ENCODE results near the gene CAPS. TPM values are rescaled to one million over a fixed set of nuclear protein-coding genes. Genes with fewer than 3 reads are reported as not detected.

CAPS gene
- total RNA-seq, 1 donor from 2014 or later = 9.3 TPM

DNA sequence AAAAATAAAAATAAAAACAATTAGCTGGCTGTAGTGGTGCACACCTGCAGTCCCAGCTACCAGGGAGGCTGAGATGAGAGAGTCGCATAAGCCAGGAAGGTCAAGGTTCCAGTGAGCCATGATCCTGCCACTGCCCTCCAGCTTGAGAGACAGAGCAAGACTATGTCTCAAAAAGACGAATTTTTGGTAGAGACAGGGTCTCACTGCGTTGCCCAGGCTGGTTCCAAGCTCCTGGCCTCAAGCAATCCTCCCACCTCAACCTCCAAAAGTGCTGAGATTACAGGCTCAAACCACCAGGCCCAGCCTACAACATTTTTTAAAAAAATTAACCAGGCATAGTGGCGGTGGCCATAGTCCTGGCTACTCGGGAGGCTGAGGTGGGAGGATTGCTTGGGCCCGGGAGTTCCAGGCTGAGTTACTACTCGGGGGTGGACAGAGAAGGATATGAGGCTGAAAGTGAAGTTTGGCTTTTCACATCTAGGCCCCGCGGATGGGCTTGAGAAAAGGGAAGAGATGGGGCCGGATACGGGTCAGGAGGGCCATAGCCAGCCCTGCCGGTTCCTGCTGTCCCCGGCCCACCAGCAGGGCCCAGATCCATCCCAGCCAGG, 20.7 kb upstream of the CAPS start:
- DNase-seq (ENCODE audit: low spot score) = no peak
- no peak overlapping the region for H3K27ac Mint-ChIP-seq (ENCODE audit: unreplicated experiment)
- no peak overlapping the region for H3K4me3 Mint-ChIP-seq (ENCODE audit: unreplicated experiment)

DNA sequence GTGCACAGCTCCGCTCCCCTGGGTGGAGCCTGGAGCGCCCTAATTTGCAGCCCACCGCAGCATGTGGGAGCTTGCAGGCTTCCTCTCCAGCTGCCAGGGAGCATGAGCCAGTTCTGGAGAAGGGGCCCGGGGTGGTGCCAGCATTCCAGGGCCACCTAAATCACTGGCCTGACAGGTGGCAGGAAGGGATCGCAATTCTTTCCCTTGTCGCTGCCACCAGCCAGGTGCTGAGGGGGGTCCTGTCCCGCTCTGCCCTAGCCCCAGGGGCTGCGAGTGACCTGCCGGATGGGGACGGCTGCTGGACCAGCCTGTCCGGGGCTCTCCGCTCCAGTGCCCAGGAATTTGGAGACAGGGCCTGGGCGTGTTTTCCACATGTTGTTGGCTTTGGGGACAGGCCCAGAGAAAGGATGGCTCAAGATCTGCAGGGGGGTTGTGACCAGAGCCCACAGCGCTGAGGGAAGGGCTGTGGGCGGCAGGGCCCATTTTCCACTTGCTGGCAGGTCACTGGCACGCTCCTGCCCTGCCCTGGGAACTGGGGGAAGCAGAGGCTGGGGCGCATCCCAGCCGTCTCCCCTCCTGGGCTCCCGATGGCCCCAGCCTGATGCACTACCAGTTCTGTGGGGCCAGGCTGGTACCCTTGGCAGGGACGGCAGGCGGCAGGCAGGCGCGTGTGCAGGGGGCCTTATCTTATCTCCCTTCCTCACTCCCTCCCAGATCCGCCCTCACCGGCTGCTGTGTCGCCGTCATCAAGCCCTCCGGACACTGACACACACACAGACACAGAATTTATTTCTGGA, 19.9 kb upstream of the CAPS start:
- DNase-seq (ENCODE audit: low spot score) = no peak
- no peak overlapping the region for H3K4me3 Mint-ChIP-seq (ENCODE audit: unreplicated experiment)
- no peaks in the 10 kb centered on the region for H3K4me1 Mint-ChIP-seq (ENCODE audit: unreplicated experiment)
- TF ChIP-seq, protein P1, sequence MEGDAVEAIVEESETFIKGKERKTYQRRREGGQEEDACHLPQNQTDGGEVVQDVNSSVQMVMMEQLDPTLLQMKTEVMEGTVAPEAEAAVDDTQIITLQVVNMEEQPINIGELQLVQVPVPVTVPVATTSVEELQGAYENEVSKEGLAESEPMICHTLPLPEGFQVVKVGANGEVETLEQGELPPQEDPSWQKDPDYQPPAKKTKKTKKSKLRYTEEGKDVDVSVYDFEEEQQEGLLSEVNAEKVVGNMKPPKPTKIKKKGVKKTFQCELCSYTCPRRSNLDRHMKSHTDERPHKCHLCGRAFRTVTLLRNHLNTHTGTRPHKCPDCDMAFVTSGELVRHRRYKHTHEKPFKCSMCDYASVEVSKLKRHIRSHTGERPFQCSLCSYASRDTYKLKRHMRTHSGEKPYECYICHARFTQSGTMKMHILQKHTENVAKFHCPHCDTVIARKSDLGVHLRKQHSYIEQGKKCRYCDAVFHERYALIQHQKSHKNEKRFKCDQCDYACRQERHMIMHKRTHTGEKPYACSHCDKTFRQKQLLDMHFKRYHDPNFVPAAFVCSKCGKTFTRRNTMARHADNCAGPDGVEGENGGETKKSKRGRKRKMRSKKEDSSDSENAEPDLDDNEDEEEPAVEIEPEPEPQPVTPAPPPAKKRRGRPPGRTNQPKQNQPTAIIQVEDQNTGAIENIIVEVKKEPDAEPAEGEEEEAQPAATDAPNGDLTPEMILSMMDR (IDR thresholded peaks at IDR 0.05; ENCODE audit: unreplicated experiment) = no peak
- H3K27me3 Mint-ChIP-seq (ENCODE audit: unreplicated experiment) = peaks cover 7% of the 10 kb centered on the region
- H3K27ac Mint-ChIP-seq (ENCODE audit: unreplicated experiment) = no peak overlapping the region
- H3K9me3 Mint-ChIP-seq (ENCODE audit: unreplicated experiment) = no peaks in the 10 kb centered on the region
- H3K36me3 Mint-ChIP-seq (ENCODE audit: low read depth, unreplicated experiment) = no peaks in the 10 kb centered on the region

More for the DNA sequence above, 20.7 kb upstream of the CAPS start:
- Mint-ChIP-seq H3K4me1 (ENCODE audit: unreplicated experiment) (no peaks in the 10 kb centered on the region), H3K9me3 (ENCODE audit: unreplicated experiment) (no peaks in the 10 kb centered on the region), H3K36me3 (ENCODE audit: low read depth, unreplicated experiment) (no peaks in the 10 kb centered on the region), H3K27me3 (ENCODE audit: unreplicated experiment) (peaks cover 9% of the 10 kb centered on the region)
- TF ChIP-seq, protein P1 (IDR thresholded peaks at IDR 0.05; ENCODE audit: unreplicated experiment) = no peak

DNA sequence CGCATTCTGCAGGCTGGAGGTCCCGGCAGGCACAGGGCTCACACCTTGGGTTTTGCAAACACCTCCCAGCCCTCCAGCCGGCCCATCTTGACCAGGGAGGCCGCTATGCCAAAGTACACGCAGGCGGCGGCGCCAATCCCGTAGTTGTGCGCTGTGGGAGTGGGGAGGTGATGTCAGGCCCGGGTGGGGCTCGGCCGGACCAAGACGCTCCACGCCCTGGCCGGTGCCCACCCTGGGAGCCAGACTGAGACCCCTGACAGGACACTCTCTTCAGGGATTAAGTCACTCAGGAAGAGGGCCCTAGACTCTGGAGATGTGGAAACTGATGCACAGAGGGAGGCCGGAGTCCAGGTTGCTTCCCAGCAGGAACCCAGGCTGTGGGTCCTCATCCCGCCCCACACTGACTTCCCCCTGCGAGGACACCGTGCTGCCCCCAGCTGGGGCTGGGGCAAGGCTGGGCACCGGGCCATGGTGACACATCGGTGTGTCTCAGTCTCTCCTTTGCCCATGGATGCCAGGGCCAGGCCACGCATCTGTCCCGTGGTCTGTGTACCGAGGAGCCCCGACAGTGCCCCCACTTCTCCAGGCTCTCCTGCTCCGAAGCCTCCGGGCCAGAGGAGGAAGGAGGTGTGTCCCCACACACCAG, 19.2 kb upstream of the CAPS start:
- H3K4me3 Mint-ChIP-seq (ENCODE audit: unreplicated experiment) = no peak overlapping the region
- H3K4me1 Mint-ChIP-seq (ENCODE audit: unreplicated experiment) = no peaks in the 10 kb centered on the region
- peaks cover 4% of the 10 kb centered on the region for H3K27me3 Mint-ChIP-seq (ENCODE audit: unreplicated experiment)
- H3K9me3 Mint-ChIP-seq (ENCODE audit: unreplicated experiment) = no peaks in the 10 kb centered on the region
- DNase-seq (ENCODE audit: low spot score) = no peak
- TF ChIP-seq, protein P1 (IDR thresholded peaks at IDR 0.05; ENCODE audit: unreplicated experiment) = no peak
- no peak overlapping the region for H3K27ac Mint-ChIP-seq (ENCODE audit: unreplicated experiment)
- no peaks in the 10 kb centered on the region for H3K36me3 Mint-ChIP-seq (ENCODE audit: low read depth, unreplicated experiment)

DNA sequence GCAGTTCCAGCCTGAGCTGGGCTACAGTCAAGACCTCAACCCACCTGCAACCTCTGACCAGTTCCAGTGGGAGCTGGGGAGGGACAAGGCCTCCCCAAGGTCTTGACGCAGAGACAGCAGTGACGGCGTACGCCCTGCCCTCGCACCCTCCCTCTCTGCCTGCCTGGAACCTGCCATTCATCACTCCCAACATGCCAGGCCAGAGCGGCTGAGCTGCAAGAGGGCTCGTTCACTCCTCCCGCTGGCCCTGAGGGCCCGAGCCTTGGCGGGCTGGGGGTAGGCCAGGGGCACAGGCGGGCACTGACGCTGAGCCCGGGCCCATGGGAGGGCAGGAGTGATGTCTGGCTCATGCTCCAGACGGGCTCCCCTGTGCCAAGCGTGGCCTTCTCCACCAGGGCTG, 18.6 kb upstream of the CAPS start:
- no peak overlapping the region for H3K4me3 Mint-ChIP-seq (ENCODE audit: unreplicated experiment)
- no peaks in the 10 kb centered on the region for H3K4me1 Mint-ChIP-seq (ENCODE audit: unreplicated experiment)
- no peak for DNase-seq (ENCODE audit: low spot score)
- no peak overlapping the region for H3K27ac Mint-ChIP-seq (ENCODE audit: unreplicated experiment)
- no peaks in the 10 kb centered on the region for H3K9me3 Mint-ChIP-seq (ENCODE audit: unreplicated experiment)
- TF ChIP-seq, protein P1 (IDR thresholded peaks at IDR 0.05; ENCODE audit: unreplicated experiment) = no peak
- peaks cover 4% of the 10 kb centered on the region for H3K27me3 Mint-ChIP-seq (ENCODE audit: unreplicated experiment)
- no peaks in the 10 kb centered on the region for H3K36me3 Mint-ChIP-seq (ENCODE audit: low read depth, unreplicated experiment)

DNA sequence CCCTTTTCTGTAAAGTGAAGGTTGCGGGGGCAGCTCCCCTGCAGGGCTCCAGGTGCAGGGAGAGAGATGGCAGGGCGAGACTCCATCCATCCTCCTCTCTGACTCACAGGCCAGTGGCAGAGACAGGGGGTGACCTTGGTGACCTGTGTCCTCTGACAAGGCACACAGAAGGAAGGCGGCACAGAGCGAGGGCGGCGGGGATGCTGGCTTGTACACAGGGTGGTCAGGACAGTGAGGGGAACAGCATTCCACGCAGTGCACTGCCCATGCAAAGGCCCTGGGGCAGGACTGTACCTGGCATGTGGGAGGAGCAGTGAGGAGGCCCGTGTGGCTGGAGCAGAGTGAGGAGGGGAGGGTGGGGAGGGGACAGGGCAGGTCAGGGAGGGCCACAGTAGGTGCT, 18.2 kb upstream of the CAPS start:
- Mint-ChIP-seq H3K4me3 (ENCODE audit: unreplicated experiment) (no peak overlapping the region), H3K4me1 (ENCODE audit: unreplicated experiment) (no peaks in the 10 kb centered on the region), H3K27me3 (ENCODE audit: unreplicated experiment) (peaks cover 4% of the 10 kb centered on the region), H3K36me3 (ENCODE audit: low read depth, unreplicated experiment) (no peaks in the 10 kb centered on the region), H3K27ac (ENCODE audit: unreplicated experiment) (no peak overlapping the region), H3K9me3 (ENCODE audit: unreplicated experiment) (no peaks in the 10 kb centered on the region)
- DNase-seq (ENCODE audit: low spot score) = no peak
- TF ChIP-seq, protein P1 (IDR thresholded peaks at IDR 0.05; ENCODE audit: unreplicated experiment) = no peak

Measured in endothelial cell (in vitro differentiated cells).